ENCODE measurements around the gene CPNE4.
"Not testable (repeated sequence)": the region's sequence is repeated elsewhere in the genome, so short reads cannot be mapped to it uniquely, and the experiment has no call there.

CPNE4 gene

GRCh38 chr3:132001999-132002398 lies 32.8 kb downstream of the CPNE4 start:
- Mint-ChIP-seq H3K27ac (no peak overlapping the region), H3K27me3 (peaks cover 23% of the 10 kb centered on the region), H3K36me3 (no peaks in the 10 kb centered on the region), H3K4me3 (no peak overlapping the region), H3K4me1 (ENCODE audit: low read depth) (no peaks in the 10 kb centered on the region), H3K9me3 (ENCODE audit: low read depth) (no peaks in the 10 kb centered on the region)

DNA sequence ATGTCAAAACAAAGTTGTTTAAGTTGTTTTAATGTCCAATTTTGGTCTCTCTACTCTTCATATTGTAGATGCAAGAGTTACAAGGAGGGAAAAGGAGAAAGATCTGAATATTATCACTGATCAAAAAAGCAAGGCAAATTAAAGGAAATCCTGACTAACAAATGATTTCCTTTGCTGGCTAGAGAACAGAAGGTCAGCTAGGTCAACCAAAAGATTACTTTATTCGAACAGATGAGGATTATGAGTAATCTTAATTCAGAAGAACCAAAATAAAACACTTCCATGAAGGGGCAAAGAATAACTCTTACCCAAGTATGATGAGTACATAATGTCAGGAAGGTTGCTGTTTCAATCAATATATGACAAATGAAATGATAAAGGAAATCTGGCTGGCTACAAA lies 33.8 kb downstream of the CPNE4 start:
- Mint-ChIP-seq H3K27me3 (peaks cover 17% of the 10 kb centered on the region), H3K27ac (no peak overlapping the region), H3K4me3 (no peak overlapping the region), H3K4me1 (ENCODE audit: low read depth) (no peaks in the 10 kb centered on the region), H3K36me3 (no peaks in the 10 kb centered on the region), H3K9me3 (ENCODE audit: low read depth) (no peaks in the 10 kb centered on the region)

- Mint-ChIP-seq H3K27me3 (peaks cover 11% of the 10 kb centered on the region), H3K4me1 (ENCODE audit: low read depth) (no peaks in the 10 kb centered on the region), H3K27ac (no peak overlapping the region), H3K36me3 (no peaks in the 10 kb centered on the region), H3K4me3 (no peak overlapping the region), H3K9me3 (ENCODE audit: low read depth) (no peaks in the 10 kb centered on the region)
These were observed 36.8 kb downstream of the CPNE4 start for GRCh38 chr3:131998027-131998426.

DNA sequence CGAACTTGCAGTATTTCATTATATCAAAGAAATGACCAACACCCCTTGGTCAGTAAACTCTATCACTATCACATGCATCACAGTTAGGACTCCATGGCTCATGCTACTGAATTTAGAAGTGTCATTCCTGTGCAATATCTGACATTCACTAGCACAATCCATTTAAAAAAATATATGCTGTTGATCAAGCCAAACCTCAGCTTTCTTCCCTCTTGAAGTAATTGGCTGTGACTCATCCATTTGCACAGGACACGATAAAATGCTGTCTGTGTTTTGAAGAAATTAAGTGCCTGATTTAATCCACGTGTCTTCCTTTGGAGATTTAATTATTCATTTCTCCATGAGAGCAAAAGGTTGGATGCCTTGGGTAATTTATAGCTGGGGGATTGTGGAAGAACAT lies 38.9 kb downstream of the CPNE4 start:
- H3K27ac Mint-ChIP-seq, result no peak overlapping the region
- no peak overlapping the region for H3K4me3 Mint-ChIP-seq
- H3K36me3 Mint-ChIP-seq, result no peaks in the 10 kb centered on the region
- peaks cover 10% of the 10 kb centered on the region for H3K27me3 Mint-ChIP-seq
- H3K4me1 Mint-ChIP-seq (ENCODE audit: low read depth), result no peaks in the 10 kb centered on the region
- no peaks in the 10 kb centered on the region for H3K9me3 Mint-ChIP-seq (ENCODE audit: low read depth)

DNA sequence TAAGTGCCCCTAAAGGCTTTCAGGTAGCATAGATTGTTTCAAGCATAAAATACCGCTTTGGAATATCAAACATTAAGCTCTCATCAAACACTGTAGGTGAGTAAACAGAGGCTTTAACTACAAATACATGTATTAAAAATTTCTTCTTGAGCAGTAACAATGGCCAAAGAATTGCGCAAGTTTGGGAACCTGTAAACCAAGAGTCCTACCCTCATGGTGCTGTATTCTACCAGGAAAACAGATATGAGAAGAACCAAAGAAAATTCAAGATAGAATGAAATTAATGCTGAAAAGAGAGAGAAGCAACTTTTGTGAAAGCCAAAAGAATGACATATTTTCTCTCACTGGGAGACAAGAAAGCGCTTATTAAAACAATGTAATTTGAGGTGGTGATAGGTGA lies 45.5 kb downstream of the CPNE4 start:
- H3K27me3 Mint-ChIP-seq, result no peaks in the 10 kb centered on the region
- H3K9me3 Mint-ChIP-seq (ENCODE audit: low read depth), result no peaks in the 10 kb centered on the region
- no peaks in the 10 kb centered on the region for H3K4me1 Mint-ChIP-seq (ENCODE audit: low read depth)
- H3K27ac Mint-ChIP-seq, result no peak overlapping the region
- H3K36me3 Mint-ChIP-seq, result no peaks in the 10 kb centered on the region
- H3K4me3 Mint-ChIP-seq, result no peak overlapping the region

DNA sequence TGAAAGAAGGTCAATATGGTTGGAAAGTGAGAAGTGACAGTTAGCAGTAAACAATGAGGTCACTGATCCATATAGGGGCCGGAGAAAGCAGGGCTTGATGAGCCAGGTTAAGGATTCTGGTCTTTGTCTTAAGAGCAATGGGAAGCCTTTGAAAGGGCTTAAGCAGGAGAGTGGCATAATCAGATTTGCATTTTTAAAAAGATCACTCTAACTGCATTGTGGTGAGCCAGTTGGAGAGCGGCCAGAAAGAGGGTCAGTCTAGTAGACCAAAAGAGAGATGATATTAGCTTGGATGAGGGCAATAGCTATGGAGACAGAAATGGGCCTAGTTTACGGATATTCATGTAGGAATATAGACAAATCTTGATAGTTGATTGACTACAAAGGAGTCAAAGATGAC lies 46.6 kb downstream of the CPNE4 start:
- H3K27me3 Mint-ChIP-seq, result no peaks in the 10 kb centered on the region
- H3K4me3 Mint-ChIP-seq, result no peak overlapping the region
- no peaks in the 10 kb centered on the region for H3K36me3 Mint-ChIP-seq
- no peaks in the 10 kb centered on the region for H3K9me3 Mint-ChIP-seq (ENCODE audit: low read depth)
- no peaks in the 10 kb centered on the region for H3K4me1 Mint-ChIP-seq (ENCODE audit: low read depth)
- no peak overlapping the region for H3K27ac Mint-ChIP-seq

GRCh38 chr3:131983689-131984088 lies 51.1 kb downstream of the CPNE4 start:
- Mint-ChIP-seq H3K4me1 (ENCODE audit: low read depth) (no peaks in the 10 kb centered on the region), H3K9me3 (ENCODE audit: low read depth) (peaks cover 13% of the 10 kb centered on the region), H3K27me3 (peaks cover 3% of the 10 kb centered on the region), H3K27ac (no peak overlapping the region), H3K36me3 (no peaks in the 10 kb centered on the region), H3K4me3 (no peak overlapping the region)

GRCh38 chr3:131981323-131981722 lies 53.5 kb downstream of the CPNE4 start:
- H3K4me1 Mint-ChIP-seq (ENCODE audit: low read depth), result no peaks in the 10 kb centered on the region
- H3K9me3 Mint-ChIP-seq (ENCODE audit: low read depth), result peaks cover 13% of the 10 kb centered on the region
- H3K27me3 Mint-ChIP-seq, result peaks cover 3% of the 10 kb centered on the region
- no peak overlapping the region for H3K4me3 Mint-ChIP-seq
- H3K27ac Mint-ChIP-seq, result no peak overlapping the region
- H3K36me3 Mint-ChIP-seq, result no peaks in the 10 kb centered on the region

DNA sequence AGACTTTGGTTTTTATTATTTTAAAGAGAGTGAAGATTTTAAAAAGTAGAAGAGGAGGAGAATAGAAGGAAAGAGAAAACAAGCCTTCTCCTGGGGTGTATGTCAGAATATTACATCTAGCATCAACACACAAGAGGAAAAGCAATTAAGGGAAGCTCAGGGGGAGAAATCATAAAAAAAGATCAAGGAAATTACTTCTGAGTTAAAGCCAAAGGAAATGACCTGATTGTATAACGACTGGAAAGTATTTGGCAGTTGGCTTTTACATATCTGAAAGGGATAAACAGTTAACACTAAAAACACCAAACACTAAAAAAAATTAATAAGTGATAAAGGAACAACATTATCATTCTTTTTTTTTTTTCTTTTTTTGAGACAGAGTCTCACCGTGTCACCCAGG lies 58.4 kb downstream of the CPNE4 start:
- Mint-ChIP-seq H3K4me3 (no peak overlapping the region), H3K4me1 (ENCODE audit: low read depth) (no peaks in the 10 kb centered on the region), H3K27ac (no peak overlapping the region), H3K9me3 (ENCODE audit: low read depth) (peaks cover 13% of the 10 kb centered on the region), H3K27me3 (no peaks in the 10 kb centered on the region), H3K36me3 (no peaks in the 10 kb centered on the region)

GRCh38 chr3:131975047-131975446 lies 59.8 kb downstream of the CPNE4 start:
- Mint-ChIP-seq H3K4me3 (no peak overlapping the region), H3K27ac (no peak overlapping the region), H3K27me3 (no peaks in the 10 kb centered on the region), H3K9me3 (ENCODE audit: low read depth) (peaks cover 6% of the 10 kb centered on the region), H3K4me1 (ENCODE audit: low read depth) (no peaks in the 10 kb centered on the region), H3K36me3 (no peaks in the 10 kb centered on the region)

DNA sequence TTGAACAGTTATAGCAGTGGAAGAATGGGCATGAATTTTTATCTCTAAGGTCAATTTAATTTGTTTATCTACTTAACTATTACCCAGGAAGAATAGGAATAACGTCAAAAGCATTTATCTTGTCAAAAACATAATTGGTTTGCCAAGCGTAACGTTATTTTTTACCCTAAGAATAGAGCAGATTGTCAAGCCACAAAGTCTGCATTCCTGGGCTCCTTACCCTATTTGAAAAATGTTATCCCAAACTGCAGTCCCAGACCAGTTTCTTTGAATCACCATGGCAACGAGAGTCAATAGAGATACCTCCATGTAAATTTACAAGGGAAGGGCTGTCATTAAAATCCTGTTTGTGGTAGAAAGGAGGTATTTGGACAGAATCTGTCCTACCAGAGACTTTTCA lies 61.1 kb downstream of the CPNE4 start:
- no peak overlapping the region for H3K4me3 Mint-ChIP-seq
- H3K36me3 Mint-ChIP-seq, result no peaks in the 10 kb centered on the region
- H3K27ac Mint-ChIP-seq, result no peak overlapping the region
- no peaks in the 10 kb centered on the region for H3K27me3 Mint-ChIP-seq
- no peaks in the 10 kb centered on the region for H3K4me1 Mint-ChIP-seq (ENCODE audit: low read depth)
- no peaks in the 10 kb centered on the region for H3K9me3 Mint-ChIP-seq (ENCODE audit: low read depth)

DNA sequence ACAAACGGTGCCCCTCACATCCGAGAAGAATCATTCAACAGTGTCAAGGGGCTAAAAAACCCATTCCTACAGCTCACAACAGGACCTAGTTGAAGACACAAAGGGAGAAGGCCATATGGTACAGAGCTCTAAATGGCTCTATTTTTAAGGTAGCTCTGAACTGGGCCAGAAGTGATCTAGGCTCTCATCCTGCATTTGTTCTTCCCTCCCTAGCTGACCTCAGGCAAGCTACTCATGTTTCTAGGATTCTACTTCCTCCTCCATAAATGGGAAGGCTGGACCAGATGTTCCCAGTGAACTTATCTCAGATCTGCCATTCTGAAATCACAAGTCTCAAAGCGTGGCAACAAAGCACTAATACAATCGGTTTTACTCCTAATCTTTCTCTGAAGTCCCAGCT lies 62.3 kb downstream of the CPNE4 start:
- Mint-ChIP-seq H3K36me3 (no peaks in the 10 kb centered on the region), H3K27ac (no peak overlapping the region), H3K9me3 (ENCODE audit: low read depth) (no peaks in the 10 kb centered on the region), H3K4me1 (ENCODE audit: low read depth) (no peaks in the 10 kb centered on the region), H3K4me3 (no peak overlapping the region), H3K27me3 (no peaks in the 10 kb centered on the region)

GRCh38 chr3:131972091-131972490 lies 62.7 kb downstream of the CPNE4 start:
- Mint-ChIP-seq H3K27ac (no peak overlapping the region), H3K36me3 (no peaks in the 10 kb centered on the region)

GRCh38 chr3:131963442-131963841 lies 71.4 kb downstream of the CPNE4 start:
- not testable (repeated sequence) for H3K9me3 Mint-ChIP-seq (ENCODE audit: low read depth); H3K36me3 Mint-ChIP-seq; H3K27ac Mint-ChIP-seq; H3K4me1 Mint-ChIP-seq (ENCODE audit: low read depth); H3K4me3 Mint-ChIP-seq
- H3K27me3 Mint-ChIP-seq, result peaks cover 19% of the 10 kb centered on the region

More at GRCh38 chr3:131972091-131972490, 62.7 kb downstream of the CPNE4 start:
- Mint-ChIP-seq H3K4me3 (no peak overlapping the region), H3K27me3 (no peaks in the 10 kb centered on the region), H3K4me1 (ENCODE audit: low read depth) (no peaks in the 10 kb centered on the region), H3K9me3 (ENCODE audit: low read depth) (no peaks in the 10 kb centered on the region)

DNA sequence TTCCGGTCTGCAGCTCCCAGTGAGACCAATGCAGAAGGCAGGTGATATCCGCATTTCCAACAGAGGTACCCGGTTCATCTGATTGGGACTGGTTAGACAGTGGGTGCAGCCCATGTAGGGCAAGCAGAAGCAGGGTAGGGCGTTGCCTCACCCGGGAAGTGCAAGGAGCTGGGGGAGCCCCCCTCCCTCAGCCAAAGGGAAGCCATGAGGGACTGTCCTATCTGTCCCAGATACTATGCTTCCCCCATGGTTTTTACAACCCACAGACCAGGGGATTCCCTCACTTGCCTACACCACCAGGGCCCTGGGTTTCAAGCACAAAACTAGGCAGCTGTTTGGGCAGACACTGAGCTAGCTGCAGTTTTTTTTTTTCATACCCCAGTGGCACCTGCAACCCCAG lies 71.8 kb downstream of the CPNE4 start:
- Mint-ChIP-seq H3K36me3 (no peaks in the 10 kb centered on the region), H3K4me3 (no peak overlapping the region), H3K27ac (no peak overlapping the region), H3K27me3 (peaks cover 19% of the 10 kb centered on the region), H3K9me3 (ENCODE audit: low read depth) (peaks cover 6% of the 10 kb centered on the region), H3K4me1 (ENCODE audit: low read depth) (no peaks in the 10 kb centered on the region)

DNA sequence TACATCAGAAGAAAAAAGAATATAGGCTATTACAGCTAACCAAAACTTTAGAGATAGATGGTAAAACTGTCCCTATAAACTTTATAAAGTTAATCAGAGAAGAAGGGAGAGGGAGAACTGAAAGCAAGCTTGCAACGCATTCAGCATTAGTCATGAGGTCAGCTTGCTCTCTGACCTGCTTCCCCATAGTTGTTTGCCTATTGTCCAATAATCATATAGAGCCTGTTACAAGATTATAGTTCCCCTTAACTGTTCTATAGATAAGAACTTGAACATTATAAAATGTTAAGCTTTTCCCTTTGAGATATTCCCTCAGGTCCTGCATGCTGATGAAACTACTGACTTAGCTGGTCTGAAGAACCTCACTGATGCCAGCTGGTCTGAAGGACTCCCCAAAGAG lies 74.5 kb downstream of the CPNE4 start:
- Mint-ChIP-seq H3K27me3 (peaks cover 23% of the 10 kb centered on the region), H3K36me3 (no peaks in the 10 kb centered on the region), H3K9me3 (ENCODE audit: low read depth) (no peaks in the 10 kb centered on the region), H3K4me1 (ENCODE audit: low read depth) (no peaks in the 10 kb centered on the region), H3K27ac (no peak overlapping the region), H3K4me3 (no peak overlapping the region)

DNA sequence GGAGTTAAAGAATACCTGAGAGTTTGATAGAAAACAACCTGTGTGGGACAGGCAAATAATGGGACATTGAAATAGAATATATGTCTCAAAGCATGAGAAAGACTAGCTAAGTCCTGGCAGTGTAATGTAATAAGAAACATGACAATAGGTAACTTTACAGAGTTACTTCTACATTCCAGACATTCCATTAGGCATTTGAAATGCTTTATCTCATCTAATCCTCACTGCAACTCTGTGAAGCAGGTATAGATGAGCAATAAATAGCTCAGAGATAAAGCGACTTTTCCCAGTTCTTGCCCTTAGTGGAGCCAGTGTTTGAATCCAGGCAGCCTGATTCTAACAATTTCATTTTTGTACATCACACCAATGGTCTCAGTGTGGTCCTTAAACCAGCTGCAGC lies 76.8 kb downstream of the CPNE4 start:
- no peaks in the 10 kb centered on the region for H3K36me3 Mint-ChIP-seq
- no peak overlapping the region for H3K4me3 Mint-ChIP-seq
- no peaks in the 10 kb centered on the region for H3K4me1 Mint-ChIP-seq (ENCODE audit: low read depth)
- peaks cover 24% of the 10 kb centered on the region for H3K27me3 Mint-ChIP-seq
- no peak overlapping the region for H3K27ac Mint-ChIP-seq
- H3K9me3 Mint-ChIP-seq (ENCODE audit: low read depth), result peaks cover 3% of the 10 kb centered on the region

Data from activated naive CD8-positive, alpha-beta T cell (primary cell).